WTC11 (cell line): Measurements from ENCODE around the gene F2. TPM values are rescaled to one million over a fixed set of nuclear protein-coding genes. Genes with fewer than 3 reads are reported as not detected.

Experiments
- ATAC-seq: fragments of 200-7000 bp; cut with Tn5 transposase; 2 replicates; pipeline ENCODE4 v1.10.0; 2021; ENCODE audit warnings: mild to moderate bottlenecking, moderate library complexity
- CTCF ChIA-PET: fragments of 300-600 bp; sonication (Branson Sonifier 250); formaldehyde crosslinking; loops from one replicate; lab custom pipeline; 2021; ENCODE audit warnings: antibody characterized with exemption; lab: Charles Lee
- POLR2A ChIA-PET: fragments of 350-600 bp; sonication (Branson Sonifier 250); formaldehyde crosslinking; loops from one replicate; lab custom pipeline; 2021; ENCODE audit warnings: antibody characterized with exemption; lab: Charles Lee
- DNase-seq: peaks from one replicate; pipeline ENCODE4 v3.0.0; 2021; ENCODE audit warnings: low spot score
- H3K27ac Mint-ChIP-seq: 2 replicates; pipeline ENCODE4 v1.8.0; 2021; ENCODE audit warnings: mixed read lengths
- H3K27me3 Mint-ChIP-seq: 2 replicates; pipeline ENCODE4 v1.8.0; 2021; ENCODE audit warnings: low read depth, mild to moderate bottlenecking, moderate library complexity, mixed read lengths
- H3K36me3 Mint-ChIP-seq: 2 replicates; pipeline ENCODE4 v1.8.0; 2021; ENCODE audit warnings: mixed read lengths
- H3K4me1 Mint-ChIP-seq: 2 replicates; pipeline ENCODE4 v1.8.0; 2022; ENCODE audit warnings: mixed read lengths
- H3K4me3 Mint-ChIP-seq: 2 replicates; pipeline ENCODE4 v1.8.0; 2021; ENCODE audit warnings: mild to moderate bottlenecking, moderate library complexity, mixed read lengths
- H3K9me3 Mint-ChIP-seq: 2 replicates; pipeline ENCODE4 v1.8.0; 2021; ENCODE audit warnings: mixed read lengths
- CREB1 ChIP-seq: sonication (generic); formaldehyde crosslinking; IDR thresholded peaks from 2 replicates; pipeline ENCODE4 v1.8.0; 2023; ENCODE audit warnings: mild to moderate bottlenecking, missing genetic modification reagents
- CREM ChIP-seq: sonication (generic); formaldehyde crosslinking; IDR thresholded peaks from 2 replicates; pipeline ENCODE4 v1.8.1; 2022; ENCODE audit warnings: mild to moderate bottlenecking, missing genetic modification reagents, moderate library complexity
- E2F5 ChIP-seq: sonication (generic); formaldehyde crosslinking; IDR thresholded peaks from 2 replicates; pipeline ENCODE4 v1.8.1; 2022; ENCODE audit warnings: mild to moderate bottlenecking, moderate library complexity, missing genetic modification reagents
- FOXK1 ChIP-seq: sonication (generic); formaldehyde crosslinking; IDR thresholded peaks from 2 replicates; pipeline ENCODE4 v1.8.0; 2022; ENCODE audit warnings: mild to moderate bottlenecking, moderate library complexity, missing genetic modification reagents
- FOXP4 ChIP-seq: sonication (generic); formaldehyde crosslinking; IDR thresholded peaks from 2 replicates; pipeline ENCODE4 v1.8.0; 2022; ENCODE audit warnings: mild to moderate bottlenecking, missing genetic modification reagents
- JAZF1 ChIP-seq: fragments of 250-450 bp; sonication (Bioruptor Pico); IDR thresholded peaks from 2 replicates; pipeline ENCODE4 v1.9.0; 2021; ENCODE audit warnings: moderate library complexity, mild to moderate bottlenecking, inconsistent platforms
- JUN ChIP-seq: sonication (generic); formaldehyde crosslinking; IDR thresholded peaks from 2 replicates; pipeline ENCODE4 v1.8.0; 2023; ENCODE audit warnings: mild to moderate bottlenecking, missing genetic modification reagents
- KAT7 ChIP-seq: sonication (generic); formaldehyde crosslinking; IDR thresholded peaks from 2 replicates; pipeline ENCODE4 v1.8.1; 2023; ENCODE audit warnings: missing genetic modification reagents, mild to moderate bottlenecking, borderline replicate concordance
- MXD4 ChIP-seq: fragments of 250-450 bp; sonication (Bioruptor Pico); IDR thresholded peaks from 2 replicates; pipeline ENCODE4 v1.8.0; 2021; ENCODE audit warnings: mild to moderate bottlenecking, moderate library complexity, borderline replicate concordance
- NFYB ChIP-seq: sonication (generic); formaldehyde crosslinking; conservative IDR thresholded peaks from 2 replicates; pipeline ENCODE4 v1.8.0; 2022; ENCODE audit warnings: low read depth, missing genetic modification reagents
- NR1H2 ChIP-seq: sonication (generic); formaldehyde crosslinking; IDR thresholded peaks from 2 replicates; pipeline ENCODE4 v1.9.0; 2021; ENCODE audit warnings: mild to moderate bottlenecking, moderate library complexity, missing genetic modification reagents
- NR3C1 ChIP-seq: sonication (generic); formaldehyde crosslinking; conservative IDR thresholded peaks from 2 replicates; pipeline ENCODE4 v1.8.1; 2023; ENCODE audit warnings: low read depth, mild to moderate bottlenecking, missing genetic modification reagents
- RORB ChIP-seq: fragments of 250-450 bp; sonication (Bioruptor Pico); IDR thresholded peaks from 2 replicates; pipeline ENCODE4 v1.9.0; 2021; ENCODE audit warnings: mild to moderate bottlenecking
- SMAD4 ChIP-seq: sonication (generic); formaldehyde crosslinking; IDR thresholded peaks from 2 replicates; pipeline ENCODE4 v1.8.0; 2022; ENCODE audit warnings: mild to moderate bottlenecking, missing genetic modification reagents
- SP1 ChIP-seq: sonication (generic); formaldehyde crosslinking; conservative IDR thresholded peaks from 2 replicates; pipeline ENCODE4 v1.8.1; 2022; ENCODE audit warnings: missing genetic modification reagents
- STAT6 ChIP-seq: sonication (generic); formaldehyde crosslinking; conservative IDR thresholded peaks from 2 replicates; pipeline ENCODE4 v1.8.1; 2023; ENCODE audit warnings: mild to moderate bottlenecking, low read depth, missing genetic modification reagents, moderate library complexity
- TEAD1 ChIP-seq: sonication (generic); formaldehyde crosslinking; IDR thresholded peaks from 2 replicates; pipeline ENCODE4 v1.8.0; 2022; ENCODE audit warnings: mild to moderate bottlenecking, missing genetic modification reagents
- USF1 ChIP-seq: sonication (generic); formaldehyde crosslinking; IDR thresholded peaks from 2 replicates; pipeline ENCODE4 v1.8.0; 2022; ENCODE audit warnings: mild to moderate bottlenecking, missing genetic modification reagents
- ZNF416 ChIP-seq: fragments of 250-450 bp; sonication (Bioruptor Pico); IDR thresholded peaks from 2 replicates; pipeline ENCODE4 v1.9.0; 2021; ENCODE audit warnings: mild to moderate bottlenecking, inconsistent platforms
- ZNF425 ChIP-seq: fragments of 250-450 bp; sonication (Bioruptor Pico); conservative IDR thresholded peaks from 2 replicates; pipeline ENCODE4 v1.9.0; 2021; ENCODE audit warnings: mild to moderate bottlenecking
- ZNF512 ChIP-seq: sonication (generic); formaldehyde crosslinking; IDR thresholded peaks from 2 replicates; pipeline ENCODE4 v1.8.1; 2022; ENCODE audit warnings: missing genetic modification reagents, borderline replicate concordance
- ZNF671 ChIP-seq: fragments of 250-450 bp; sonication (Bioruptor Pico); IDR thresholded peaks from 2 replicates; pipeline ENCODE4 v1.8.0; 2021; ENCODE audit warnings: mild to moderate bottlenecking
- ZSCAN18 ChIP-seq: fragments of 250-450 bp; sonication (Bioruptor Pico); IDR thresholded peaks from 2 replicates; pipeline ENCODE4 v2.1.2; 2022; ENCODE audit warnings: mild to moderate bottlenecking, moderate library complexity
- total RNA-seq: library from RNA; stranded (reverse); gene quantifications from 3 replicates; pipeline ENCODE4 v1.2.3, GENCODE V29; 2021

F2 gene
- total RNA-seq, 1 experiment from 2014 or later = 0.50 TPM

- no peak overlapping the region for H3K4me3 Mint-ChIP-seq
- TF ChIP-seq CREB1 (CRISPR knock-in tag) (no peak), NFYB (no peak), SMAD4 (no peak), FOXK1 (CRISPR knock-in tag) (no peak), ZNF425 (no peak), NR3C1 (CRISPR knock-in tag) (no peak), FOXP4 (CRISPR knock-in tag) (no peak), SP1 (CRISPR knock-in tag) (no peak), CREM (CRISPR knock-in tag) (no peak), JUN (no peak)
- CTCF ChIA-PET = no interaction called here
- H3K9me3 Mint-ChIP-seq = no peaks in the 10 kb centered on the region
- DNase-seq = no peak
- peaks cover 83% of the 10 kb centered on the region for H3K36me3 Mint-ChIP-seq
- H3K4me1 Mint-ChIP-seq = peaks cover 19% of the 10 kb centered on the region
- POLR2A ChIA-PET = no interaction called here
- ATAC-seq = no peak
- no peaks in the 10 kb centered on the region for H3K27me3 Mint-ChIP-seq
- H3K27ac Mint-ChIP-seq = no peak overlapping the region
These were observed 42.8 kb downstream of the F2 start for GRCh38 chr11:46761807-46762206.

GRCh38 chr11:46762248-46762647 is 43.2 kb downstream of the F2 start:
- POLR2A ChIA-PET = no interaction called here

GRCh38 chr11:46766656-46767055 is 47.6 kb downstream of the F2 start:
- H3K27me3 Mint-ChIP-seq = no peaks in the 10 kb centered on the region
- peaks cover 73% of the 10 kb centered on the region for H3K36me3 Mint-ChIP-seq
- CTCF ChIA-PET = interaction anchor here (0.8 kb wide), 1 partner anchor 23 kb away, joined by 4 read pairs; no protein-coding TSS in a partner anchor
- H3K4me1 Mint-ChIP-seq = peaks cover 20% of the 10 kb centered on the region
- no peak for ATAC-seq
- no peak for DNase-seq
- no peak overlapping the region for H3K27ac Mint-ChIP-seq
- H3K4me3 Mint-ChIP-seq = no peak overlapping the region
- no peaks in the 10 kb centered on the region for H3K9me3 Mint-ChIP-seq
- POLR2A ChIA-PET = no interaction called here
- TF ChIP-seq USF1 (CRISPR knock-in tag) (no peak), JUN (no peak), ZSCAN18 (CRISPR knock-in tag) (no peak), E2F5 (CRISPR knock-in tag) (no peak), MXD4 (CRISPR knock-in tag) (no peak), KAT7 (CRISPR knock-in tag) (no peak), RORB (no peak), STAT6 (CRISPR knock-in tag) (no peak)

More at GRCh38 chr11:46762248-46762647, 43.2 kb downstream of the F2 start:
- Mint-ChIP-seq H3K4me3 (no peak overlapping the region), H3K9me3 (no peaks in the 10 kb centered on the region), H3K27me3 (no peaks in the 10 kb centered on the region), H3K27ac (no peak overlapping the region), H3K4me1 (peaks cover 20% of the 10 kb centered on the region), H3K36me3 (peaks cover 79% of the 10 kb centered on the region)
- CTCF ChIA-PET = no interaction called here
- TF ChIP-seq KAT7 (CRISPR knock-in tag) (no peak), ZNF416 (CRISPR knock-in tag) (no peak), JAZF1 (CRISPR knock-in tag) (no peak), ZNF671 (CRISPR knock-in tag) (no peak), TEAD1 (CRISPR knock-in tag) (no peak), JUN (no peak), NR1H2 (CRISPR knock-in tag) (no peak), ZNF512 (CRISPR knock-in tag) (no peak), RORB (no peak)
- no peak for DNase-seq
- no peak for ATAC-seq
